Measurements from ENCODE around the gene CAPN9.

DNA sequence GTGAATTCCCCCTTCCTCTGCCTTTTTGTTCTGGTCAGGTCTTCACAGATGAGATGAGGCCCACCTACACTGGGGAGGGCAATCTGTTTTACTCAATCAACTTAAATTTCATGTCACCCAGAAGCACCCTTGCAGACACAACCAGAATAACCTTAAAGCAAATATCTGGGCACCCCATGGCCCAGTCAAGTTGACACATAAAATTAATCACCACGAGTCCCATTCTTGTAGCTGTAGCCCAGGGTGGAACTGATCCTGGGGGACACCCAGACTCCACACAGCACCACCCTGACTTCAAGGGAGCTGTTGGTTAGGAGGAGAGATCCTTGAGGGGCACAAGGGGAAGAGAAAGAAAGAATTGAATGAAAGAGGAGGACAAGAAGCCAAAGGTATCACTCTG lies 23.1 kb downstream of the CAPN9 start:
- TF ChIP-seq GATA2 (IDR thresholded peaks at IDR 0.05; ENCODE audit: low read depth, low read length): no peak
- TF ChIP-seq GATA3 (IDR thresholded peaks at IDR 0.05; ENCODE audit: low read depth, low read length): no peak
